Measurements from ENCODE around the gene DHRS3. TPM values are rescaled to one million over a fixed set of nuclear protein-coding genes. Genes with fewer than 3 reads are reported as not detected.
A peak's percentile ranks its signal among the peaks of the same experiment; 100 is the strongest.

Gene DHRS3
- total RNA-seq, 1 experiment from 2014 or later = 54.5 TPM

- Mint-ChIP-seq H3K9me3 (no peaks in the 10 kb centered on the region), H3K27me3 (ENCODE audit: low read depth) (no peaks in the 10 kb centered on the region), H3K4me1 (peaks cover 58 to 59% of the 10 kb centered on the region in 2 experiments), H3K4me3 (peak overlapping the region; percentile 96 to 98), H3K36me3 (ENCODE audit: insufficient read depth in 1 of 3, low read depth in 3 of 3) (peaks cover 4 to 49% (median 42%) of the 10 kb centered on the region in 3 experiments), H3K27ac (no peak overlapping the region)
- Histone ChIP-seq H3K56ac (ENCODE audit: insufficient read length, low read depth, low read length) (no peak overlapping the region), H2BK12ac (ENCODE audit: insufficient read length, low read depth, low read length) (no peak overlapping the region), H2AFZ (ENCODE audit: low read length) (no peak overlapping the region), H2BK20ac (ENCODE audit: low read depth, low read length, poor library complexity, severe bottlenecking) (no peak overlapping the region), H3K4ac (ENCODE audit: low read depth, low read length) (no peak overlapping the region), H3K9me3 (ENCODE audit: control insufficient read depth, low read depth, low read length) (no peaks in the 10 kb centered on the region), H3K9ac (ENCODE audit: extremely low read depth, insufficient read length, low read length) (no peak overlapping the region), H3K27ac (ENCODE audit: insufficient read length, low read depth, low read length) (no peak overlapping the region), H3K14ac (ENCODE audit: insufficient read depth, low read length) (no peak overlapping the region), H3K79me1 (ENCODE audit: insufficient read depth, low read depth, low read length, poor library complexity, severe bottlenecking) (no peaks in the 10 kb centered on the region), H2BK120ac (ENCODE audit: low read depth, low read length, poor library complexity, severe bottlenecking) (no peak overlapping the region), H2AK5ac (ENCODE audit: insufficient read length, low read length) (no peak overlapping the region), H3T11ph (ENCODE audit: low read length) (no peak overlapping the region), H3K27me3 (ENCODE audit: insufficient read depth, low read length) (no peaks in the 10 kb centered on the region), H3K18ac (ENCODE audit: insufficient read length, low read depth, low read length) (no peak overlapping the region), H4K91ac (ENCODE audit: insufficient read length, low read depth, low read length) (no peak overlapping the region), H2BK15ac (ENCODE audit: low read depth, low read length) (no peak overlapping the region), H4K8ac (replicated peaks; ENCODE audit: insufficient read length, low read depth, low read length) (no peak overlapping the region), H4K20me1 (ENCODE audit: control insufficient read depth, insufficient read depth, insufficient read length) (no peaks in the 10 kb centered on the region), H3K4me2 (ENCODE audit: insufficient read depth, insufficient read length, low read length) (peak overlapping the region; percentile 75), H3K79me2 (ENCODE audit: insufficient read depth, low read length) (no peaks in the 10 kb centered on the region), H3K23me2 (ENCODE audit: insufficient read length, low read depth, low read length, poor library complexity, severe bottlenecking) (peaks cover 23% of the 10 kb centered on the region), H3K23ac (ENCODE audit: insufficient read length, low read depth, low read length) (no peak overlapping the region), H4K5ac (ENCODE audit: insufficient read length, low read depth, low read length) (no peak overlapping the region), H2BK5ac (ENCODE audit: insufficient read length, low read length) (no peak overlapping the region), H3K4me1 (ENCODE audit: insufficient read depth, low read length) (no peaks in the 10 kb centered on the region; the same call in 1 of the 2 replicates)
- TF ChIP-seq CTCF (conservative IDR thresholded peaks at IDR 0.05) = no peak
- no peak for DNase-seq
- WGBS (ENCODE audit: extremely low coverage, insufficient read length, low lambda C conversion rate) = no CpG with 5 or more reads among the region's 7 CpGs
Observed at GRCh38 chr1:12614402-12615158, 3.4 kb downstream of the DHRS3 start.

Measured in H9 (cell line).